Activated T-cell treated with anti-CD3 and anti-CD28 coated beads, Interleukin-2, amount 50 U/mL, for 24 hours (primary cell): Measurements from ENCODE around the gene CCDC3.
"Not testable (repeated sequence)": the region's sequence is repeated elsewhere in the genome, so short reads cannot be mapped to it uniquely, and the experiment has no call there.

Experiments used
- DNase-seq: peaks from one replicate; pipeline ENCODE4 v3.0.0-alpha.2; 2020
- H3K27ac Mint-ChIP-seq: 2 replicates; pipeline ENCODE4 v1.8.0; 2020; ENCODE audit warnings: mild to moderate bottlenecking, mixed read lengths
- H3K27me3 Mint-ChIP-seq: 2 replicates; pipeline ENCODE4 v1.8.0; 2020; ENCODE audit warnings: mixed read lengths
- H3K36me3 Mint-ChIP-seq: 2 replicates; pipeline ENCODE4 v1.8.0; 2020; ENCODE audit warnings: low read depth, mixed read lengths
- H3K4me1 Mint-ChIP-seq: 2 replicates; pipeline ENCODE4 v1.8.0; 2020; ENCODE audit warnings: low read depth, mixed read lengths
- H3K4me3 Mint-ChIP-seq: 2 replicates; pipeline ENCODE4 v1.8.0; 2020; ENCODE audit warnings: mild to moderate bottlenecking, moderate library complexity, mixed read lengths
- H3K9me3 Mint-ChIP-seq: 2 replicates; pipeline ENCODE4 v1.8.0; 2020; ENCODE audit warnings: mixed read lengths

The CCDC3 gene

GRCh38 chr10:13001041-13001886 is at the start of gene CCDC3:
TSS of gene CCDC3 (minus strand) at chr10:13001713. CDS start at chr10:13001570, 143 bp downstream.
- H3K4me3 Mint-ChIP-seq = peak within 1 kb of the TSS; percentile 53
- peak; percentile 35 for DNase-seq
- peaks cover 4% of the 10 kb centered on the region for H3K4me1 Mint-ChIP-seq
- no peaks in the 10 kb centered on the region for H3K9me3 Mint-ChIP-seq
- H3K27ac Mint-ChIP-seq = no peak within 1 kb of the TSS
- no peaks in the 10 kb centered on the region for H3K36me3 Mint-ChIP-seq
- H3K27me3 Mint-ChIP-seq = peaks cover 78% of the 10 kb centered on the region

- Mint-ChIP-seq H3K4me1 (no peaks in the 10 kb centered on the region), H3K27ac (no peak overlapping the region), H3K36me3 (no peaks in the 10 kb centered on the region), H3K27me3 (peaks cover 12% of the 10 kb centered on the region), H3K9me3 (no peaks in the 10 kb centered on the region), H3K4me3 (no peak overlapping the region)
- no peak for DNase-seq
Measured at GRCh38 chr10:13051126-13051694, 49.7 kb upstream of the CCDC3 start.

- Mint-ChIP-seq H3K9me3 (no peaks in the 10 kb centered on the region), H3K27me3 (peaks cover 12% of the 10 kb centered on the region), H3K27ac (no peak overlapping the region), H3K36me3 (no peaks in the 10 kb centered on the region), H3K4me1 (no peaks in the 10 kb centered on the region), H3K4me3 (no peak overlapping the region)
- DNase-seq = no peak
Measured at GRCh38 chr10:13049774-13050420, 48.4 kb upstream of the CCDC3 start.

- Mint-ChIP-seq H3K27me3 (peaks cover 12% of the 10 kb centered on the region), H3K27ac (no peak overlapping the region), H3K9me3 (peaks cover 3% of the 10 kb centered on the region), H3K4me1 (no peaks in the 10 kb centered on the region), H3K36me3 (no peaks in the 10 kb centered on the region), H3K4me3 (no peak overlapping the region)
- DNase-seq = no peak
Measured at GRCh38 chr10:13048762-13049161, 47.2 kb upstream of the CCDC3 start.

DNA sequence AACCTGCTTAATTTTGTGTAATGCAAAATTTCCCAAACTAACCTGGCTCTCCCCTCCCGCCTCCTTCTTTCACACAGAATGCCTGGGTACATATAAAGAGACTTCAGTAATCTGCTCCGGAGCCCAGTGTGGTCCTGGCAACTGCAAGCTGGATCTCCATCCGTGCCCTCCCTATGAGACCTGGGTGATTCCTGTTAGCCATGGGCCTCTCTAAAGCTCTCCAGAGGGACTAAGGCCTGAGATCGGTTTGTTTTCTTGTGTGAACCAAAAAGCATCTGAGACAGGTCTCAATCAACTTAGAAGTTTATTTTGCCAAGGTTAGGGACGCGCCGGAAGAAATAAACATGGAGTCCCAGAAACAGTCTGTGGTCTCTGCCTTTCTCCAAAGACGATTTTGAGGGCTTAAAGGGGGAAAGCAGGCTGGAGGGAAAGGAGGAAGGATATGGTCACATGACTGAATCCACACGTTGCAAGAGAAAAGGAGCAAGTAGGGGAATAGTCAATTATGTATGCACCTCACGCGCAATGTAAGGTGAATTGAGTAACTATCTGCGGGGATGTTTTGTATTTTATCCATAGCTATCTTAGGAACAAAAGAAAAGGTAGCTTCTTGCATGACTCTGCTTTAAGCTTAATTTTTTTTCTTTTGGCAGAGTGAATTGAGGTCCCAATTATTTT is 46.2 kb upstream of the CCDC3 start:
- H3K27me3 Mint-ChIP-seq = peaks cover 14% of the 10 kb centered on the region
- H3K9me3 Mint-ChIP-seq = peaks cover 4% of the 10 kb centered on the region
- no peak overlapping the region for H3K4me3 Mint-ChIP-seq
- no peaks in the 10 kb centered on the region for H3K36me3 Mint-ChIP-seq
- no peak for DNase-seq
- H3K27ac Mint-ChIP-seq = no peak overlapping the region
- no peaks in the 10 kb centered on the region for H3K4me1 Mint-ChIP-seq

DNA sequence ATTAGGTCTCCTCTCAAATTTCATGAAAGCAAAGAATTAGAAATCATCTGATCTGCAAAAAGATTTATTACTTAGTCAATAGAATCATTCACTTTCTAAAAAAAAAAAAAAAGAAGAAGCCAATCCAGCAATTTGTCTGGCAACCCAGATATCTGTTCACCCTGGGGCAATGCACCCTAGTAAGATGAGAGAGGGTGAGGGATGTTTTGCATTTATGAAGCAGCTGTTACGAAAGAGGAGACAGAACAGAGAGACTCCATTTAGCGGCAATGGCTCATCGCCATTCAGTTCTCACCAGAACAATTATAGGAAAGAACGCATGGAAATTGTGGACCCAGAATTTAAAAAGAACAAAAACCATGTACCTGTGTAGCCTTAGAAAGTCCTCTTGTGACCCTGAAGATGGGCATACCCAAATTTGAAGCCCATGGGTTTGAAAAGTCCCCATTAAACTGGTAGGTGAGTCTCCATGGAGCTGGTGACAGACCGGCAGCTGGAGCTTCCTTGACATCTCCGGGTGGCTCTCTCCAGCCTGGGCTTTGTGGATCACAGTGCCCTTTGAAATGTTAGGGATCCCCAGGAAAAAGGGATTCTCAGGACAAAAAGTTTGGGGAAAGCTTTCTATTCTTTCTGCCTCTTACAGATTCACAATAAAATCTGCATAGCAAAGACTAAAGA is 45.5 kb upstream of the CCDC3 start:
- no peaks in the 10 kb centered on the region for H3K4me1 Mint-ChIP-seq
- no peaks in the 10 kb centered on the region for H3K36me3 Mint-ChIP-seq
- no peak for DNase-seq
- H3K27ac Mint-ChIP-seq = no peak overlapping the region
- H3K27me3 Mint-ChIP-seq = peaks cover 14% of the 10 kb centered on the region
- no peak overlapping the region for H3K4me3 Mint-ChIP-seq
- peaks cover 4% of the 10 kb centered on the region for H3K9me3 Mint-ChIP-seq

DNA sequence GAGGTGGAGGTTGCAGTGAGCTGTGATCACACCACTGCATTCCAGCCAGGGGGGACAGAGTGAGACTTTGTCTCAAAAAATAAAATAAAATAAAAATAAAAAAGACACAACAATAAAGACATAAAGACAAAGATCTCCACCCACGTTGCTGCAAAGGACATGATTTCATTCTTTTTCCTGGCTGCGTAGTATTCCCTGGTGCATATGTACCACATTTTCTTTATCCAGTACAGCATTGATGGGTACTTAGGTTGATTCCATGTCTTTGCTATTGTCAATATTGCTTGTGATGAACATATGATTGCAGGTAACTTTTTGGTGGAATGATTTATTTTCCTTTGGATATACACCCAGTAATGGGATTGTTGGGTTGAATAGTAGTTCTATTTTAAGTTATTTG is 42.0 kb upstream of the CCDC3 start:
- Mint-ChIP-seq H3K4me1 (no peaks in the 10 kb centered on the region), H3K27ac (no peak overlapping the region), H3K9me3 (peaks cover 4% of the 10 kb centered on the region), H3K27me3 (peaks cover 4% of the 10 kb centered on the region), H3K4me3 (no peak overlapping the region), H3K36me3 (no peaks in the 10 kb centered on the region)
- no peak for DNase-seq

GRCh38 chr10:13039761-13040160 is 38.2 kb upstream of the CCDC3 start:
- Mint-ChIP-seq H3K4me1 (no peaks in the 10 kb centered on the region), H3K9me3 (peaks cover 4% of the 10 kb centered on the region), H3K27me3 (peaks cover 4% of the 10 kb centered on the region), H3K36me3 (no peaks in the 10 kb centered on the region), H3K4me3 (no peak overlapping the region), H3K27ac (no peak overlapping the region)
- DNase-seq = no peak

DNA sequence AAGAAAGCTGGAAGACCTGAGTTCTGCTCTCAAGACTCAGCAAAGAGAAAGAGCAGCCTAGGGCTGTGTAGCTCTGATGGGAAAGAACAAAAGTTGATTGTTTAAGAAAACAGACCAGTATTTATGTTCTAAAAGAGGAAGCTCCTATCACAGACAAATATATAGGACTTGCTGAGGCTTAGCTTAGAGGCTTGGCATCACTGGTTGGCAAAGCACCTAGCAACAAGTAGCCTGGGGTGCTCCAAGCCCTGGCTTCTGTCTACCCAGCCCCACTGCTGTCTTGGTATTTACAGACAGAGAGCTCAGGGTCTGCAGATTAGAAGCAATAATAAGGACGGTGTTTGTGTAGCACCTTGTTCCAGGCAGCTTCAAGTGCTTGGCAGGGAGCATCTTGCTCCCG is 36.9 kb upstream of the CCDC3 start:
- no peak for DNase-seq
- no peaks in the 10 kb centered on the region for H3K9me3 Mint-ChIP-seq
- no peaks in the 10 kb centered on the region for H3K36me3 Mint-ChIP-seq
- no peak overlapping the region for H3K4me3 Mint-ChIP-seq
- H3K27me3 Mint-ChIP-seq = peaks cover 2% of the 10 kb centered on the region
- H3K27ac Mint-ChIP-seq = no peak overlapping the region
- no peaks in the 10 kb centered on the region for H3K4me1 Mint-ChIP-seq

DNA sequence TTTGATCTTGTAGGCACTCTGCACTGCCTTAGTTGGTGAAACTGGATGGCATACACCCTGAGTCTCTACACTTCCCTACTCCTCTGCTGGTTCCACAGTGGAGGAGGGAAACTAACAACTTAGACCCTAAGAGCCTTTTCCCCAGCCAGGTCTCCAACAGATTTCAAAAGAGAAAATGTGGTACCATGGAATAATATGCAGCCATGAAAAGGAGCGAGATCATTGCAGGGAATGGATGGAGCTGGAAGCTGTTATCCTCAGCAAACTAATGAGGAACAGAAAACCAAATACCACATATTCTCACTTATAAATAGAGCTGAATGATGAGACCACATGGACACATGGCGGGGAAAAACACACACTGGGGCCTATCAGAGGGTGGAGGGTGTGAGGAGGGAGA is 36.3 kb upstream of the CCDC3 start:
- Mint-ChIP-seq H3K27ac (no peak overlapping the region), H3K4me3 (no peak overlapping the region), H3K4me1 (no peaks in the 10 kb centered on the region), H3K36me3 (no peaks in the 10 kb centered on the region), H3K9me3 (no peaks in the 10 kb centered on the region), H3K27me3 (peaks cover 2% of the 10 kb centered on the region)
- no peak for DNase-seq

DNA sequence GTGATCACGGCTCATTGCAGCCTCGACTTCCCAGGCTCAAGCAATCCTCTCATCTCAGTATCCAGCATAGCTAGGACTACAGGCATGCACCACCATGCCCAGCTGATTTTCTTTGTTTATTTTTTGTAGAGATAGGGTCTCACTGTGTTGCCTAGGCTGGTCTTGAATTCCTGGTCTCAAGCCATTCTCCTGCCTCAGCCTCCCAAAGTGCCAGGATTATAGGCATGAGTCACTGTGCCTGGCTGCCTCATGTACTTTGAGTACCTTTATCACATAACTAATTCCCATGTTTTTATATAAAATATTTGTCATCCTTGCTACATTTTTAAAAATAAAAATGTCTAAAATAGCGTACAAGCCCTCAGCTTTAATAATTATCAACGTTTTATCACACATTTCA is 35.3 kb upstream of the CCDC3 start:
- no peak overlapping the region for H3K4me3 Mint-ChIP-seq
- no peaks in the 10 kb centered on the region for H3K36me3 Mint-ChIP-seq
- DNase-seq = no peak
- H3K27me3 Mint-ChIP-seq = peaks cover 5% of the 10 kb centered on the region
- H3K4me1 Mint-ChIP-seq = no peaks in the 10 kb centered on the region
- no peak overlapping the region for H3K27ac Mint-ChIP-seq
- peaks cover 3% of the 10 kb centered on the region for H3K9me3 Mint-ChIP-seq

DNA sequence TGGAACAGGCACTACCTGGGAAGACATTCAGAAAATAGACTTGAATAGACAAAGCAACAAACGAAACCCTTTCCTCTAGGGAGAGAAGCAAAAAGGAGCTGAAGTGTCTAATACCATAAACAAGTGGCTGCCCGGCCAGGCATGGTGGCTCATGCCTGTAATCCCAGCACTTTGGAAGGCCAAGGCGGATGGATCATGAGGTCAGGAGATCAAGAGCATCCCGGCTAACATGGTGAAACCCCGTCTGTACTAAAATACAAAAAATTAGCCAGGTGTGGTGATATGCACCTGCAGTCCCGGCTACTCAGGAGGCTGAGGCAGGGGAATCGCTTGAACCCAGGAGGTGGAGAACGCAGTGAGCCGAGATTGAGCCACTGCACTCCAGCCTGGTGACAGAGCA is 34.2 kb upstream of the CCDC3 start:
- not testable (repeated sequence) for DNase-seq, H3K4me3 Mint-ChIP-seq, H3K9me3 Mint-ChIP-seq, H3K27me3 Mint-ChIP-seq, H3K4me1 Mint-ChIP-seq, H3K27ac Mint-ChIP-seq, H3K36me3 Mint-ChIP-seq

- Mint-ChIP-seq H3K4me3 (no peak overlapping the region), H3K36me3 (no peaks in the 10 kb centered on the region), H3K4me1 (no peaks in the 10 kb centered on the region), H3K9me3 (peaks cover 17% of the 10 kb centered on the region), H3K27me3 (peaks cover 40% of the 10 kb centered on the region), H3K27ac (no peak overlapping the region)
- no peak for DNase-seq
Measured at GRCh38 chr10:13026873-13027272, 25.4 kb upstream of the CCDC3 start.

DNA sequence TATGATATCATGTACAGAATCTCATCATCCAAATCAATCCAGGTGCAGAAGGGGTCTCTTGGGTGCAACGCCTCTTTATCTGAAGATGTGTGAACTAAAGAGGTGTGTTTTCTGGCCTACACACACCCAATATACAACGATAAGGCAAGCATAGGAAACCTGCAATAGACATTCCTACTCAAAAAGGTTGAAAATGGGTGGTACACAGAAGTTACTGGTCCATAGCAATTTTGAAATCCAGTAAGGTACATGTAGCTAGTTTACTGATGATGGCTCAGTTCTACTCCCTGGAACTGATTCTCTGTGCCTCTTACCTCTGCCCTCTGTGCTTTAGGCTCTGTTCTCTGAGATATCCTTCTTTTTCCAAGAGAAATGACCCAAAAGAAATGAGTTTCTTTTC is 22.2 kb upstream of the CCDC3 start:
- Mint-ChIP-seq H3K27ac (no peak overlapping the region), H3K4me3 (no peak overlapping the region), H3K4me1 (peaks cover 5% of the 10 kb centered on the region), H3K27me3 (peaks cover 32% of the 10 kb centered on the region), H3K9me3 (peaks cover 17% of the 10 kb centered on the region), H3K36me3 (no peaks in the 10 kb centered on the region)
- no peak for DNase-seq
